Lower lobe of right lung (tissue), 2 donors: ENCODE measurements around the gene CLN6. TPM values are rescaled to one million over a fixed set of nuclear protein-coding genes. Genes with fewer than 3 reads are reported as not detected.

Source experiments
- ATAC-seq, 2 donors: fragments of 200-7000 bp; cut with Tn5 transposase; one replicate each; pipeline ENCODE4 v1.9.1; 2020 to 2022; ENCODE audit warnings: mild to moderate bottlenecking in 2 of 2, moderate library complexity in 2 of 2
- DNase-seq: peaks from one replicate; pipeline ENCODE4 v3.0.0-alpha.2; 2020
- H3K27ac ChIP-seq: fragments of 200-600 bp; one replicate; pipeline ENCODE4 v1.8.0; 2022
- H3K27me3 ChIP-seq: fragments of 200-600 bp; one replicate; pipeline ENCODE4 v1.8.0; 2022; ENCODE audit warnings: low read depth
- H3K36me3 ChIP-seq: fragments of 200-600 bp; one replicate; pipeline ENCODE4 v1.8.0; 2022; ENCODE audit warnings: mild to moderate bottlenecking
- H3K4me1 ChIP-seq: fragments of 200-600 bp; one replicate; pipeline ENCODE4 v1.8.0; 2022
- H3K4me3 ChIP-seq: fragments of 200-600 bp; one replicate; pipeline ENCODE4 v1.8.0; 2022; ENCODE audit warnings: mild to moderate bottlenecking
- H3K9me3 ChIP-seq: fragments of 200-600 bp; one replicate; pipeline ENCODE4 v1.8.0; 2022
- CTCF ChIP-seq: fragments of 200-600 bp; IDR thresholded peaks from one replicate; pipeline ENCODE4 v1.8.0; 2022; ENCODE audit warnings: antibody characterized with exemption, mild to moderate bottlenecking
- intact Hi-C: fragments of 100-400 bp; cut with DNase I; formaldehyde crosslinking; loops from one replicate; pipeline ENCODE4 v1.11.0; 2022
- total RNA-seq: library from RNA; stranded (reverse); fragmentation: NEBNext Ultra II Directional; extraction: Animal tissue kit (Norgen Biotek cat#: 25700); gene quantifications from one replicate; pipeline ENCODE4 v1.2.1, GENCODE V29; 2021
- donor health status: DM: no; HTN: yes; CAD: no; lungs with severe emphysema.

Gene CLN6
- total RNA-seq, 1 donor from 2014 or later, result 37.9 TPM

- Histone ChIP-seq H3K27ac (no peak overlapping the region), H3K36me3 (no peaks in the 10 kb centered on the region), H3K9me3 (no peaks in the 10 kb centered on the region), H3K4me3 (no peak overlapping the region), H3K27me3 (no peaks in the 10 kb centered on the region), H3K4me1 (peaks cover 39% of the 10 kb centered on the region)
- no peak for ATAC-seq
- DNase-seq, result no peak
- intact Hi-C loops, result no loop called here
- TF ChIP-seq CTCF, result no peak
Observed at GRCh38 chr15:68206711-68207151, 22.8 kb downstream of the CLN6 start.

- TF ChIP-seq CTCF, result no peak
- H3K36me3 ChIP-seq, result no peaks in the 10 kb centered on the region
- H3K9me3 ChIP-seq, result no peaks in the 10 kb centered on the region
- H3K4me3 ChIP-seq, result peak overlapping the region; percentile 37
- H3K4me1 ChIP-seq, result peaks cover 38% of the 10 kb centered on the region
- intact Hi-C loops, result no loop called here
- DNase-seq (peak; percentile 84), ATAC-seq (peak; percentile 70 to 84)
- peak overlapping the region; percentile 60 for H3K27ac ChIP-seq
- no peaks in the 10 kb centered on the region for H3K27me3 ChIP-seq
Observed at GRCh38 chr15:68205954-68206539, 23.5 kb downstream of the CLN6 start.

- H3K27me3 ChIP-seq, result no peaks in the 10 kb centered on the region
- peak overlapping the region; percentile 60 for H3K27ac ChIP-seq
- intact Hi-C loops, result no loop called here
- TF ChIP-seq CTCF, result no peak
- peak overlapping the region; percentile 37 for H3K4me3 ChIP-seq
- no peak for DNase-seq
- peaks cover 34% of the 10 kb centered on the region for H3K4me1 ChIP-seq
- no peaks in the 10 kb centered on the region for H3K36me3 ChIP-seq
- ATAC-seq, result peak in 1 of 2 donors; percentile 6
- H3K9me3 ChIP-seq, result no peaks in the 10 kb centered on the region
Observed at GRCh38 chr15:68205558-68205944, 24.0 kb downstream of the CLN6 start.

GRCh38 chr15:68204776-68205557, 24.6 kb downstream of the CLN6 start, which contains the start of gene CALML4:
TSS of gene CALML4 (minus strand) at chr15:68205332. CDS start at chr15:68205247, 85 bp downstream.
- peak; percentile 74 for DNase-seq

GRCh38 chr15:68204361-68204760, 25.2 kb downstream of the CLN6 start:
- H3K4me1 ChIP-seq, result peaks cover 36% of the 10 kb centered on the region
- no peaks in the 10 kb centered on the region for H3K27me3 ChIP-seq
- no peak for DNase-seq
- no peak for TF ChIP-seq CTCF
- no peaks in the 10 kb centered on the region for H3K9me3 ChIP-seq
- intact Hi-C loops, result no loop called here
- ATAC-seq, result no peak
- H3K36me3 ChIP-seq, result no peaks in the 10 kb centered on the region
- no peak overlapping the region for H3K27ac ChIP-seq
- H3K4me3 ChIP-seq, result peak overlapping the region; percentile 37

More at GRCh38 chr15:68204776-68205557, 24.6 kb downstream of the CLN6 start, which contains the start of gene CALML4:
- Histone ChIP-seq H3K27ac (peak within 1 kb of the TSS; percentile 60), H3K4me1 (peaks cover 36% of the 10 kb centered on the region), H3K27me3 (no peaks in the 10 kb centered on the region), H3K4me3 (peak within 1 kb of the TSS; percentile 37), H3K9me3 (no peaks in the 10 kb centered on the region), H3K36me3 (no peaks in the 10 kb centered on the region)
- intact Hi-C loops, result no loop called here
- peak; percentile 49 to 62 for ATAC-seq
- no peak for TF ChIP-seq CTCF
